IMR-90 (cell line): Measurements from ENCODE around the gene TMPRSS2. TPM values are rescaled to one million over a fixed set of nuclear protein-coding genes. Genes with fewer than 3 reads are reported as not detected.

ENCODE experiments used
- ATAC-seq: fragments of 200-7000 bp; cut with Tn5 transposase; 2 replicates; pipeline ENCODE4 v1.9.1; 2020; ENCODE audit warnings: low read depth, mild to moderate bottlenecking, moderate library complexity
- BruUV-seq: library from RNA; stranded (reverse); fragments of 400-500 nt; replicated peaks from 2 replicates; lab custom pipeline; 2021; lab: Mats Ljungman, UMichigan
- CTCF ChIA-PET: fragments of 300-600 bp; formaldehyde crosslinking; extraction: SDS; loops from one replicate; lab custom pipeline; 2021; ENCODE audit warnings: antibody characterized with exemption; lab: Yijun Ruan, JAX
- POLR2A ChIA-PET: fragments of 300-600 bp; sonication (Branson Sonifier 250); formaldehyde crosslinking; loops from one replicate; lab custom pipeline; 2022; ENCODE audit warnings: antibody characterized with exemption; ENCODE audit not compliant: unreplicated experiment; lab: Charles Lee
- DNase-seq: peaks from one replicate; pipeline ENCODE4 v3.0.0; 2013
- H2AFZ ChIP-seq: replicated peaks from 2 replicates; pipeline ENCODE3; 2013; ENCODE audit warnings: low read length, mild to moderate bottlenecking; ENCODE audit not compliant: poor library complexity
- H2AK5ac ChIP-seq: 2 replicates; pipeline ENCODE4 v1.6.1; 2013; ENCODE audit warnings: low read depth, low read length, inconsistent platforms
- H2AK9ac ChIP-seq: replicated peaks from 2 replicates; pipeline ENCODE3; 2013; ENCODE audit warnings: mild to moderate bottlenecking, low read depth, low read length, moderate library complexity; ENCODE audit not compliant: poor library complexity
- H2BK120ac ChIP-seq: 2 replicates; pipeline ENCODE4 v1.6.1; 2013; ENCODE audit warnings: low read depth, low read length, inconsistent platforms
- H2BK15ac ChIP-seq: 3 replicates; pipeline ENCODE4 v1.6.1; 2013; ENCODE audit warnings: low read depth, low read length, inconsistent platforms
- H2BK20ac ChIP-seq: 2 replicates; pipeline ENCODE4 v1.6.1; 2013; ENCODE audit warnings: low read depth, mild to moderate bottlenecking, inconsistent platforms, low read length, moderate library complexity
- H2BK5ac ChIP-seq: 2 replicates; pipeline ENCODE4 v1.6.1; 2013; ENCODE audit warnings: mild to moderate bottlenecking, low read depth, low read length, inconsistent platforms; ENCODE audit not compliant: poor library complexity, severe bottlenecking
- H3K14ac ChIP-seq: replicated peaks from 2 replicates; pipeline ENCODE4 v1.6.1; 2013; ENCODE audit warnings: low read depth, low read length, inconsistent platforms
- H3K18ac ChIP-seq: 2 replicates; pipeline ENCODE4 v1.6.1; 2013; ENCODE audit warnings: low read depth, low read length, control low read depth
- H3K23ac ChIP-seq: 2 replicates; pipeline ENCODE4 v1.6.1; 2013; ENCODE audit warnings: low read depth, low read length, inconsistent platforms
- H3K27ac ChIP-seq: 2 replicates; pipeline ENCODE4 v1.5.1; 2013; ENCODE audit warnings: mild to moderate bottlenecking, control low read depth, low read length; ENCODE audit not compliant: insufficient read depth
- H3K27me3 ChIP-seq: 2 replicates; pipeline ENCODE4 v1.6.1; 2013; ENCODE audit warnings: low read length; ENCODE audit not compliant: control insufficient read depth, insufficient read depth
- H3K36me3 ChIP-seq: 2 replicates; pipeline ENCODE4 v1.6.1; 2013; ENCODE audit warnings: low read length, mixed read lengths; ENCODE audit not compliant: control insufficient read depth, insufficient read depth
- H3K4ac ChIP-seq: 2 replicates; pipeline ENCODE4 v1.6.1; 2013; ENCODE audit warnings: low read depth, low read length, inconsistent platforms
- H3K4me1 ChIP-seq: 2 replicates; pipeline ENCODE4 v1.6.1; 2013; ENCODE audit warnings: low read length, mixed read lengths; ENCODE audit not compliant: control insufficient read depth, insufficient read depth
- H3K4me2 ChIP-seq: 2 replicates; pipeline ENCODE4 v1.6.1; 2013; ENCODE audit warnings: low read depth, mild to moderate bottlenecking, control low read depth, low read length, moderate library complexity
- H3K4me3 ChIP-seq: 2 replicates; pipeline ENCODE4 v1.5.1; 2013; ENCODE audit warnings: low read depth, mild to moderate bottlenecking, control low read depth, low read length, moderate library complexity; ENCODE audit not compliant: insufficient read depth
- H3K56ac ChIP-seq: 2 replicates; pipeline ENCODE4 v1.6.1; 2013; ENCODE audit warnings: low read length, inconsistent platforms; ENCODE audit not compliant: insufficient read depth; ENCODE audit errors: extremely low read depth
- H3K79me1 ChIP-seq, 2 experiments: 2 replicates each; pipeline ENCODE4 v1.6.1; 2013; ENCODE audit warnings: low read length in 2 of 2, inconsistent platforms in 1 of 2, low read depth in 1 of 2
- H3K9ac ChIP-seq: 2 replicates; pipeline ENCODE4 v1.6.1; 2013; ENCODE audit warnings: low read depth, low read length, control low read depth
- H3K9me1 ChIP-seq: 2 replicates; pipeline ENCODE4 v1.6.1; 2013; ENCODE audit warnings: low read length, inconsistent platforms; ENCODE audit not compliant: insufficient read depth
- H3K9me3 ChIP-seq: 2 replicates; pipeline ENCODE4 v1.6.1; 2013; ENCODE audit warnings: low read length; ENCODE audit not compliant: control insufficient read depth, insufficient read depth
- H4K20me1 ChIP-seq: 2 replicates; pipeline ENCODE4 v1.6.1; 2013; ENCODE audit warnings: low read length, inconsistent platforms; ENCODE audit not compliant: insufficient read depth
- H4K5ac ChIP-seq: 2 replicates; pipeline ENCODE4 v1.6.1; 2013; ENCODE audit warnings: mild to moderate bottlenecking, low read depth, low read length, control low read depth
- H4K8ac ChIP-seq, 2 experiments: 2 replicates each; pipeline ENCODE4 v1.6.1; 2013; ENCODE audit warnings: low read depth in 2 of 2, low read length in 2 of 2, control low read depth in 1 of 2, inconsistent platforms in 1 of 2
- H4K91ac ChIP-seq: 2 replicates; pipeline ENCODE4 v1.6.1; 2013; ENCODE audit warnings: low read depth, low read length, inconsistent platforms; ENCODE audit not compliant: insufficient read depth
- BHLHE40 ChIP-seq: fragments of 150-350 bp; IDR thresholded peaks from 2 replicates; pipeline ENCODE4 v1.6.1; 2016; ENCODE audit warnings: mild to moderate bottlenecking, low read depth, low read length
- CEBPB ChIP-seq: IDR thresholded peaks from 2 replicates; pipeline ENCODE4 v1.6.1; 2012; ENCODE audit warnings: low read depth, low read length, improper control_type of control experiment
- CHD1 ChIP-seq: IDR thresholded peaks from 2 replicates; pipeline ENCODE4 v1.6.1; 2012; ENCODE audit warnings: low read depth, low read length, improper control_type of control experiment
- FOS ChIP-seq: fragments of 150-350 bp; IDR thresholded peaks from 2 replicates; pipeline ENCODE4 v1.6.1; 2016; ENCODE audit warnings: low read depth, low read length
- MAFK ChIP-seq: IDR thresholded peaks from 2 replicates; pipeline ENCODE4 v1.6.1; 2012; ENCODE audit warnings: low read depth, low read length, improper control_type of control experiment
- MAZ ChIP-seq: IDR thresholded peaks from 2 replicates; pipeline ENCODE4 v1.6.1; 2012; ENCODE audit warnings: low read depth, mild to moderate bottlenecking, low read length, improper control_type of control experiment, moderate library complexity, borderline replicate concordance
- MXI1 ChIP-seq: IDR thresholded peaks from 2 replicates; pipeline ENCODE4 v1.6.1; 2012; ENCODE audit warnings: low read depth, mild to moderate bottlenecking, low read length, moderate library complexity, borderline replicate concordance
- NFE2L2 ChIP-seq: fragments of 150-350 bp; IDR thresholded peaks from 2 replicates; pipeline ENCODE4 v1.6.1; 2016; ENCODE audit warnings: low read depth, mild to moderate bottlenecking, low read length
- RCOR1 ChIP-seq: IDR thresholded peaks from 2 replicates; pipeline ENCODE4 v1.6.1; 2012; ENCODE audit warnings: mild to moderate bottlenecking, low read length, improper control_type of control experiment; ENCODE audit not compliant: insufficient replicate concordance
- RFX5 ChIP-seq: IDR thresholded peaks from 2 replicates; pipeline ENCODE4 v1.8.0; 2012; ENCODE audit warnings: low read depth, mild to moderate bottlenecking, low read length, moderate library complexity
- SMC3 ChIP-seq: fragments of 150-350 bp; IDR thresholded peaks from 2 replicates; pipeline ENCODE4 v1.6.1; 2016; ENCODE audit warnings: low read depth, mild to moderate bottlenecking, antibody characterized with exemption, low read length, moderate library complexity
- WGBS, 2 experiments: methylation state at CpG; one replicate each; pipeline versions ENCODE4 v1.1.5 to v1.1.7; 2013; ENCODE audit warnings: missing lambda C conversion rate in 2 of 2; ENCODE audit not compliant: insufficient read length in 1 of 2; ENCODE audit errors: extremely low coverage in 2 of 2; 5-methylcytosine and 5-hydroxymethylcytosine counted together
- dilution Hi-C: fragments of 300-500 bp; cut with HindIII; formaldehyde crosslinking; loops from one replicate; pipeline ENCODE4 v1.14.3; 2018; ENCODE audit warnings: low sequenced_read_pairs; ENCODE audit not compliant: unreplicated experiment
- in situ Hi-C: fragments of 300-500 bp; cut with MboI; formaldehyde crosslinking; loops from 3 replicates; pipeline ENCODE4 v1.14.3; 2019; ENCODE audit warnings: low sequenced_read_pairs, inconsistent platforms, mixed read lengths
- intact Hi-C: fragments of 100-400 bp; cut with micrococcal nuclease; formaldehyde crosslinking; loops from 2 replicates; pipeline ENCODE4 v1.10.0; 2022
- polyA plus RNA-seq, 3 experiments: library from polyadenylated mRNA; depleted of rRNA; stranded (reverse); fragments of >200 nt; gene quantifications; 2 replicates each; pipeline ENCODE4 v1.2.3, GENCODE V29; 2012; ENCODE audit warnings: low replicate concordance in 1 of 3
- total RNA-seq: library from RNA; depleted of rRNA; stranded (reverse); fragments of >200 nt; gene quantifications from 2 replicates; pipeline ENCODE4 v1.2.3, GENCODE V29; 2012
- TF ChIP-seq, protein P1 (sequence below): fragments of 150-350 bp; IDR thresholded peaks from 2 replicates; pipeline ENCODE4 v1.6.1; 2017; ENCODE audit warnings: mild to moderate bottlenecking, antibody characterized with exemption, low read length, low read depth
- TF ChIP-seq, protein P2 (sequence below): fragments of 150-350 bp; IDR thresholded peaks from 2 replicates; pipeline ENCODE4 v1.6.1; 2016; ENCODE audit warnings: low read depth, mild to moderate bottlenecking, low read length, moderate library complexity, borderline replicate concordance

Gene TMPRSS2
- total and polyA plus RNA-seq, 2 of the 4 experiments (the other 2 are of a cell fraction) = not detected

DNA sequence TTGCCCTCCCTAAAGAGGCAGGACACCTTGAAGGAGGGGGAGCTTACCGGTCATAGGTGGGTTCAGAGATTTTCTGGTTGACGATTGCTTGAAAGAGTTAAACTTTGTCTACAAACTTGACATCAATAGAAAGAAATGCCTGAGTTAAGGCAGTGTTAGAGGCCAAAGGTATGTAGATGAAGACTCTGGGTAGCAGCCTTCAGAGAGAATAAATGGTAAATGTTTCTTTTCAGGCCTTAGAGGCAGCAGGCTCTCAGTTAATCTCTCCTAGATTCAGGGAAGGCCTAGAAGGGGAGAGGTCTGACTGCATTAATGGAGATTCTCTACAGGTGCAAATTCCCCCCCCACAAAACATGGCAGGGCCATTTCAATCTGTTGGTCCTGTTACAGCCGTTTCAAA lies 54.2 kb downstream of the TMPRSS2 start:
- no peak overlapping the region for H4K8ac ChIP-seq
- ChIA-PET POLR2A (no interaction called here), CTCF (interaction anchor here (1.0 kb wide), 1 partner anchor 170 kb away, joined by 5 read pairs; no protein-coding TSS in a partner anchor)
- H3K18ac ChIP-seq = no peak overlapping the region
- no peaks in the 10 kb centered on the region for H3K9me3 ChIP-seq
- no peak for TF ChIP-seq MAFK
- TF ChIP-seq NFE2L2 = no peak
- no peak for TF ChIP-seq MXI1
- no peak for TF ChIP-seq SMC3
- TF ChIP-seq, protein P1, sequence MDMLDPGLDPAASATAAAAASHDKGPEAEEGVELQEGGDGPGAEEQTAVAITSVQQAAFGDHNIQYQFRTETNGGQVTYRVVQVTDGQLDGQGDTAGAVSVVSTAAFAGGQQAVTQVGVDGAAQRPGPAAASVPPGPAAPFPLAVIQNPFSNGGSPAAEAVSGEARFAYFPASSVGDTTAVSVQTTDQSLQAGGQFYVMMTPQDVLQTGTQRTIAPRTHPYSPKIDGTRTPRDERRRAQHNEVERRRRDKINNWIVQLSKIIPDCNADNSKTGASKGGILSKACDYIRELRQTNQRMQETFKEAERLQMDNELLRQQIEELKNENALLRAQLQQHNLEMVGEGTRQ = no peak
- no peak for TF ChIP-seq RCOR1
- no peak for TF ChIP-seq CHD1
- TF ChIP-seq, protein P2, sequence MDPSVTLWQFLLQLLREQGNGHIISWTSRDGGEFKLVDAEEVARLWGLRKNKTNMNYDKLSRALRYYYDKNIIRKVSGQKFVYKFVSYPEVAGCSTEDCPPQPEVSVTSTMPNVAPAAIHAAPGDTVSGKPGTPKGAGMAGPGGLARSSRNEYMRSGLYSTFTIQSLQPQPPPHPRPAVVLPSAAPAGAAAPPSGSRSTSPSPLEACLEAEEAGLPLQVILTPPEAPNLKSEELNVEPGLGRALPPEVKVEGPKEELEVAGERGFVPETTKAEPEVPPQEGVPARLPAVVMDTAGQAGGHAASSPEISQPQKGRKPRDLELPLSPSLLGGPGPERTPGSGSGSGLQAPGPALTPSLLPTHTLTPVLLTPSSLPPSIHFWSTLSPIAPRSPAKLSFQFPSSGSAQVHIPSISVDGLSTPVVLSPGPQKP = no peak
- no peak for TF ChIP-seq MAZ
- no peak for TF ChIP-seq BHLHE40
- no peak for TF ChIP-seq RFX5
- TF ChIP-seq FOS = no peak
- no peak for TF ChIP-seq CEBPB
- no CpG with 5 or more reads among the region's 3 CpGs for WGBS, 2 experiments
- H4K20me1 ChIP-seq = no peaks in the 10 kb centered on the region
- H3K9ac ChIP-seq = no peak overlapping the region
- H2BK15ac ChIP-seq = no peak overlapping the region
- no peak overlapping the region for H3K14ac ChIP-seq
- no peaks in the 10 kb centered on the region for H3K36me3 ChIP-seq
- H2BK5ac ChIP-seq = no peak overlapping the region
- in situ Hi-C loops = loop anchor here (10.0 kb wide), 1 partner anchor 329 kb away; no protein-coding TSS in a partner anchor
- no TSS peak for BruUV-seq
- H3K4me2 ChIP-seq = no peak overlapping the region
- intact Hi-C loops = no loop called here
- dilution Hi-C loops = no loop called here
- no peak overlapping the region for H3K4me3 ChIP-seq
- no peak overlapping the region for H2BK20ac ChIP-seq
- ATAC-seq (no peak), DNase-seq (no peak)
- H3K56ac ChIP-seq = no peak overlapping the region
- no peak overlapping the region for H2AK9ac ChIP-seq
- no peak overlapping the region for H4K91ac ChIP-seq
- H3K23ac ChIP-seq = no peak overlapping the region
- H3K4ac ChIP-seq = no peak overlapping the region
- no peaks in the 10 kb centered on the region for H3K27me3 ChIP-seq
- no peak overlapping the region for H2AFZ ChIP-seq
- H3K4me1 ChIP-seq = no peaks in the 10 kb centered on the region
- no peak overlapping the region for H2AK5ac ChIP-seq
- H2BK120ac ChIP-seq = no peak overlapping the region
- H3K9me1 ChIP-seq = no peaks in the 10 kb centered on the region
- H4K5ac ChIP-seq = no peak overlapping the region
- H3K27ac ChIP-seq = no peak overlapping the region
- H3K79me1 ChIP-seq = no peaks in the 10 kb centered on the region
